DOHH2 (cell line): Measurements from ENCODE around the gene FGF1.

ENCODE experiments used
- EZH2phosphoT487 ChIP-seq: fragments of 200-600 bp; sonication (generic); IDR thresholded peaks from 2 replicates; pipeline ENCODE4 v1.6.1; 2017; ENCODE audit warnings: borderline replicate concordance, mild to moderate bottlenecking, antibody characterized with exemption, low read length, moderate library complexity, mixed read lengths
- TF ChIP-seq, protein P1 (sequence below): fragments of 200-600 bp; sonication (generic); IDR thresholded peaks from one replicate; pipeline ENCODE4 v1.5.1; 2014; ENCODE audit warnings: antibody characterized with exemption, mild to moderate bottlenecking, low read depth, low read length; ENCODE audit not compliant: poor library complexity, severe bottlenecking

DNA sequence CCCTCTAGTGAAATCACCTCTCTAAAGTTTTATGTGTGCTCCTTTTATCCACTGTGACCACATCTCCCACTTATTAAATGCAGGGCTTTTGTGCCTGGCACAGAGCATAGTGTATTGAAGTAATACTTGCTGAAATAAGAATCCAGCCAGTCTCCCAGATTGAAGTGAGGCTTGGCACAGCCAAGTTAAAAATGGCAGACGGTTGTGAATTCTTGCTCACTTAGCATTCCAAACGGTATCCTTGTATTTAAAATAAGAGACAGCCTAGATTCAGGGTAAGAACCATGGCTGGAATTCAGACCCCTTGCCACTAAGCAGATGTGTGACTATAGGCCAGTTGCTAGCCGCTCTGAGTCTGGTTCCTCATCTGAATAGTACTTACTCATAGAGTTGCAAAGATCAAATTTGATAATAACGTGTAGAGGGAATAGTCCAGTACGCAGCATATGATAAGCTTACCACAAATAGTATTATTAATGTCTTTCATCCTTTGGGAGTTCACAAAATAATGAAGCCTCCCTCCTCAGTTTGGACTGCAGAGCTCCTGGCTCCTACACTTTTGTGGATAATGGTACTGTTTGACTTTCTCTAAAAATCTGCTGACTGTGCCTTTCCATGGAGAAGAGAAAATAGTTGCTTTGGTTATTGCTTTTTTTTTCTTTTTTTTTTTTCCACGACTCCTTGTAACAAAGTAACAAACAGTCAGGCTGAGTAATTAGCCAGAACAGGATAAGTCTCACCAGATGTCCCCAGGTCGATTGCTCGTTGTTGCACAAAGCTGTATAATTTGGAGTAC, 51.5 kb downstream of the FGF1 start:
- TF ChIP-seq, protein P1, sequence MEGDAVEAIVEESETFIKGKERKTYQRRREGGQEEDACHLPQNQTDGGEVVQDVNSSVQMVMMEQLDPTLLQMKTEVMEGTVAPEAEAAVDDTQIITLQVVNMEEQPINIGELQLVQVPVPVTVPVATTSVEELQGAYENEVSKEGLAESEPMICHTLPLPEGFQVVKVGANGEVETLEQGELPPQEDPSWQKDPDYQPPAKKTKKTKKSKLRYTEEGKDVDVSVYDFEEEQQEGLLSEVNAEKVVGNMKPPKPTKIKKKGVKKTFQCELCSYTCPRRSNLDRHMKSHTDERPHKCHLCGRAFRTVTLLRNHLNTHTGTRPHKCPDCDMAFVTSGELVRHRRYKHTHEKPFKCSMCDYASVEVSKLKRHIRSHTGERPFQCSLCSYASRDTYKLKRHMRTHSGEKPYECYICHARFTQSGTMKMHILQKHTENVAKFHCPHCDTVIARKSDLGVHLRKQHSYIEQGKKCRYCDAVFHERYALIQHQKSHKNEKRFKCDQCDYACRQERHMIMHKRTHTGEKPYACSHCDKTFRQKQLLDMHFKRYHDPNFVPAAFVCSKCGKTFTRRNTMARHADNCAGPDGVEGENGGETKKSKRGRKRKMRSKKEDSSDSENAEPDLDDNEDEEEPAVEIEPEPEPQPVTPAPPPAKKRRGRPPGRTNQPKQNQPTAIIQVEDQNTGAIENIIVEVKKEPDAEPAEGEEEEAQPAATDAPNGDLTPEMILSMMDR: no peak
- TF ChIP-seq EZH2phosphoT487: no peak
